Tracheal epithelial cell (primary cell): ENCODE measurements around the gene LMAN2L. TPM values are rescaled to one million over a fixed set of nuclear protein-coding genes. Genes with fewer than 3 reads are reported as not detected.

Experiments
- total RNA-seq: library from RNA; depleted of rRNA; stranded (reverse); fragments of >200 nt; gene quantifications from 2 replicates; pipeline ENCODE4 v1.2.1, GENCODE V29; 2014

The LMAN2L gene
- total RNA-seq = 14.3 and 17.4 TPM in 2 replicates

GRCh38 chr2:96739633-96740428, at the start of gene LMAN2L:
Gene LMAN2L (minus strand): TSS chr2:96740064. CDS start chr2:96740040, 24 bp downstream.

GRCh38 chr2:96760036-96760985, 20.4 kb upstream of the LMAN2L start, which contains the start of gene CNNM4:
Gene CNNM4 (plus strand): TSS chr2:96760902. CDS start chr2:96761000, 98 bp downstream.

Other genes starting within 250 kb of the LMAN2L start
- gene NEURL3, start 234.7 kb downstream of the LMAN2L start, total RNA-seq = 6.3 TPM in 1 of 2 replicates, not detected in the other
- gene ARID5A, start 203.3 kb downstream of the LMAN2L start, total RNA-seq = 3.2 and 4.1 TPM in 2 replicates
- gene KANSL3, start 101.8 kb downstream of the LMAN2L start, total RNA-seq = 16.1 and 23.9 TPM in 2 replicates
- under 0.01 TPM in 2 replicates for gene FER1L5, start 97.3 kb downstream of the LMAN2L start, total RNA-seq
- gene CNNM4, start 20.8 kb upstream of the LMAN2L start, total RNA-seq = 3.1 and 4.3 TPM in 2 replicates
- 4.3 and 7.2 TPM in 2 replicates for gene CNNM3, start 76.2 kb upstream of the LMAN2L start, total RNA-seq
- 0.48 and 2.1 TPM in 2 replicates for gene ANKRD23, start 104.0 kb upstream of the LMAN2L start, total RNA-seq
- 4.1 and 5.1 TPM in 2 replicates for gene ANKRD39, start 118.0 kb upstream of the LMAN2L start, total RNA-seq
- 9.6 and 17.8 TPM in 2 replicates for gene SEMA4C, start 130.0 kb upstream of the LMAN2L start, total RNA-seq
- not detected in 2 replicates for gene FAM178B, start 246.5 kb upstream of the LMAN2L start, total RNA-seq